Naive thymus-derived CD4-positive, alpha-beta T cell (primary cell): ENCODE measurements around the gene AJM1. TPM values are rescaled to one million over a fixed set of nuclear protein-coding genes. Genes with fewer than 3 reads are reported as not detected.

Source experiments
- ATAC-seq: fragments of 150-1000 bp; cut with Tn5 transposase; 2 replicates; pipeline ENCODE4 v1.10.0; 2021; ENCODE audit warnings: mild to moderate bottlenecking, moderate library complexity
- CTCF ChIA-PET: fragments of 350-600 bp; sonication (Branson Sonifier 250); formaldehyde crosslinking; loops from one replicate; lab custom pipeline; 2021; ENCODE audit warnings: antibody characterized with exemption; lab: Charles Lee
- POLR2A ChIA-PET: fragments of 350-600 bp; sonication (Branson Sonifier 250); formaldehyde crosslinking; loops from one replicate; lab custom pipeline; 2021; ENCODE audit warnings: antibody characterized with exemption, inconsistent platforms; lab: Charles Lee
- DNase-seq, 9 donors: peaks; one replicate each; pipeline versions ENCODE4 v3.0.0 to v3.0.0-alpha.2; 2020 to 2022; ENCODE audit warnings: mixed read lengths in 1 of 9
- H3K27ac ChIP-seq: one replicate; pipeline ENCODE4 v1.7.0; 2013; ENCODE audit warnings: mild to moderate bottlenecking, low read depth, low read length, moderate library complexity
- H3K27me3 ChIP-seq, 2 donors: one replicate each; pipeline ENCODE4 v1.7.0; 2013; ENCODE audit warnings: low read length in 2 of 2, mild to moderate bottlenecking in 2 of 2, moderate library complexity in 2 of 2; ENCODE audit not compliant: control insufficient read depth in 2 of 2, insufficient read depth in 2 of 2
- H3K36me3 ChIP-seq, 3 experiments: 1 replicate in 2 of 3; 2 replicates in 1 of 3; pipeline ENCODE4 v1.7.0; 2013; ENCODE audit warnings: low read length in 3 of 3, mild to moderate bottlenecking in 3 of 3, moderate library complexity in 1 of 3; ENCODE audit not compliant: insufficient read depth in 3 of 3, control insufficient read depth in 2 of 3
- H3K4me1 ChIP-seq, 2 donors: one replicate each; pipeline ENCODE4 v1.7.0; 2013; ENCODE audit warnings: low read length in 2 of 2, mild to moderate bottlenecking in 2 of 2, moderate library complexity in 1 of 2; ENCODE audit not compliant: control insufficient read depth in 2 of 2, insufficient read depth in 2 of 2
- H3K4me3 ChIP-seq: 2 replicates; pipeline ENCODE4 v1.7.0; 2013; ENCODE audit warnings: mild to moderate bottlenecking, low read length
- H3K9me3 ChIP-seq, 3 experiments: 1 replicate in 2 of 3; 2 replicates in 1 of 3; pipeline ENCODE4 v1.7.0; 2013; ENCODE audit warnings: low read length in 3 of 3; ENCODE audit not compliant: control insufficient read depth in 2 of 3
- H3K27ac Mint-ChIP-seq, 9 donors: one replicate each; pipeline ENCODE4 v1.8.0; 2020 to 2022; ENCODE audit warnings: mixed read lengths in 9 of 9, mild to moderate bottlenecking in 8 of 9, moderate library complexity in 5 of 9, inconsistent platforms in 2 of 9
- H3K27me3 Mint-ChIP-seq, 5 donors: one replicate each; pipeline ENCODE4 v1.8.0; 2021 to 2022; ENCODE audit warnings: mixed read lengths in 5 of 5, mild to moderate bottlenecking in 1 of 5
- H3K36me3 Mint-ChIP-seq, 5 donors: one replicate each; pipeline ENCODE4 v1.8.0; 2020 to 2022; ENCODE audit warnings: mixed read lengths in 5 of 5, mild to moderate bottlenecking in 3 of 5, inconsistent platforms in 1 of 5
- H3K4me1 Mint-ChIP-seq, 7 donors: one replicate each; pipeline ENCODE4 v1.8.0; 2020 to 2022; ENCODE audit warnings: mixed read lengths in 7 of 7, mild to moderate bottlenecking in 3 of 7, inconsistent platforms in 1 of 7
- H3K4me3 Mint-ChIP-seq, 10 donors: one replicate each; pipeline ENCODE4 v1.8.0; 2020 to 2022; ENCODE audit warnings: mild to moderate bottlenecking in 10 of 10, mixed read lengths in 10 of 10, moderate library complexity in 6 of 10, inconsistent platforms in 2 of 10
- H3K9me3 Mint-ChIP-seq, 11 donors: one replicate each; pipeline ENCODE4 v1.8.0; 2020 to 2022; ENCODE audit warnings: mixed read lengths in 11 of 11, mild to moderate bottlenecking in 4 of 11, inconsistent platforms in 1 of 11, moderate library complexity in 1 of 11
- intact Hi-C, 2 donors: fragments of 100-400 bp; cut with micrococcal nuclease; formaldehyde crosslinking; loops; one replicate each; pipeline ENCODE4 v1.15.1; 2023
- polyA plus RNA-seq, 2 donors: library from polyadenylated mRNA; unstranded; fragments of 300-500 nt; fragmentation: Illumina TruSeq; gene quantifications; one replicate each; pipeline ENCODE4 v1.2.3, GENCODE V29; 2021
- total RNA-seq, 6 experiments: library from RNA in 5 of 6; stranded (reverse) in 5 of 6; gene quantifications; 1 replicate in 5 of 6; 2 replicates in 1 of 6; pipeline ENCODE4 v1.2.3 and lab custom pipeline; 2021 to 2026

AJM1 gene
- total and polyA plus RNA-seq, 7 experiments from 2014 or later = 0.04 to 7.5 (median 1.3) TPM; not detected in 1

DNA sequence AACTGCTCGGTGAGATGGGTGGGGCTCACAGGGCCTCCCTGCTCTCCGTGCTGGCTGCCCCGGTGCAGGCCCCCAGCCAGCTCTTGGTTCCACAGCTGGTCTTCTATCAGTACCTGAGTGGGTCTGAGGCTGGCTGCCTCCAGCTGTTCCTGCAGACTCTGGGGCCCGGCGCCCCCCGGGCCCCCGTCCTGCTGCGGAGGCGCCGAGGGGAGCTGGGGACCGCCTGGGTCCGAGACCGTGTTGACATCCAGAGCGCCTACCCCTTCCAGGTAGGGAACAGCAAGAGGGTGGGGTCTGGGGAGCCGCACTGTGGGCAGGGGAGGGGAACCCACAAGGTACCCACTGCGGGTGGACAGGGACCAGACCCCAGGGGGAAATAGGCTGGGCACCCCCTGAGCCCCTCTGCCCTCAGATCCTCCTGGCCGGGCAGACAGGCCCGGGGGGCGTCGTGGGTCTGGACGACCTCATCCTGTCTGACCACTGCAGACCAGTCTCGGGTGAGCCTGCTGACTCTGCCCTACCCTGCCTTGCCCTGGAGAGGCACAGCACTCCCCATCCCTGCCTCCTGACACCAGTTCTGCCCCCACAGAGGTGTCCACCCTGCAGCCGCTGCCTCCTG, 12.7 kb downstream of the AJM1 start:
- Mint-ChIP-seq H3K4me1 (peaks cover 0 to 2% (median 0%) of the 10 kb centered on the region in 7 donors), H3K4me3 (no peak overlapping the region), H3K27me3 (no peaks in the 10 kb centered on the region), H3K36me3 (no peaks in the 10 kb centered on the region), H3K9me3 (no peaks in the 10 kb centered on the region), H3K27ac (peak overlapping the region in 1 of 9 donors; percentile 33)
- Histone ChIP-seq H3K9me3 (no peaks in the 10 kb centered on the region), H3K36me3 (peaks cover 0 to 7% (median 0%) of the 10 kb centered on the region in 3 experiments), H3K4me1 (peaks cover 3 to 4% of the 10 kb centered on the region in 2 donors), H3K27me3 (no peaks in the 10 kb centered on the region), H3K4me3 (no peak overlapping the region), H3K27ac (no peak overlapping the region)
- CTCF ChIA-PET = no interaction called here
- POLR2A ChIA-PET = no interaction called here
- no peak for DNase-seq
- intact Hi-C loops = no loop called here
- ATAC-seq = no peak

DNA sequence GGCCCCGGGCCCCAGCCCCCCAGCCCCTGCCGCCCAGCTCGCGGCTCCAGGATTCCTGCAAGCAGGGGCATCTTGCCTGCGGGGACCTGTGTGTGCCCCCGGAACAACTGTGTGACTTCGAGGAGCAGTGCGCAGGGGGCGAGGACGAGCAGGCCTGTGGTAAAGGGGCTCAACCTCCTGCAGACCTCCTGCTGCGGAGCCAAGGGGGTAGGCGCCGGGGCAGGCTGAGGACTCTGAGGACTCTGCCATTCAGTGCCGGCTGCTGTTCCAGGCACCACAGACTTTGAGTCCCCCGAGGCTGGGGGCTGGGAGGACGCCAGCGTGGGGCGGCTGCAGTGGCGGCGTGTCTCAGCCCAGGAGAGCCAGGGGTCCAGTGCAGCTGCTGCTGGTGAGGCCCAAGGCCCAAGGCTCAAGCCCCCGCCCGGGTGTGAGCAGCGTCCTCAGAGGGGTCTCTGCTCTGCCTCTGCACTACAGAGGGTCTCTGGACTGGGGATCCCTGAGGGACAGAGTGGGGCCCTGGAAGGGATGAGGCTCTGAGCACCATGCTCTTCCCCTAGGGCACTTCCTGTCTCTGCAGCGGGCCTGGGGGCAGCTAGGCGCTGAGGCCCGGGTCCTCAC, 13.3 kb downstream of the AJM1 start:
- H3K36me3 Mint-ChIP-seq = no peaks in the 10 kb centered on the region
- CTCF ChIA-PET = no interaction called here

DNA sequence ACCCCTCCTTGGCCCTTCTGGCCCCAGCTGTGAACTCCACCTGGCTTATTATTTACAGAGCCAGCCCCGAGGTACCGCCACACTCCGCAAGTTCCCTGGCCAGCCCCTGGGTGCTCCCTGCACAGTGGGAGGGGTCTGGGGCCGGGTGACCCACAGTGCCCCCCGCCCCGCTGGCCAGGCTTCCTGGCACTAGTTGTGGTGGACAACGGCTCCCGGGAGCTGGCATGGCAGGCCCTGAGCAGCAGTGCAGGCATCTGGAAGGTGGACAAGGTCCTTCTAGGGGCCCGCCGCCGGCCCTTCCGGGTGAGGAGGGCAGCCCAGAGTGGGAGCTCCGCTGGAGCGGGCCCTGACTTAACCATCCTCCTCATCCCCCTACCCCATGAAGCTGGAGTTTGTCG, 13.8 kb downstream of the AJM1 start:
- POLR2A ChIA-PET = no interaction called here
- no peaks in the 10 kb centered on the region for H3K9me3 ChIP-seq
- no peaks in the 10 kb centered on the region for H3K4me1 ChIP-seq
- Mint-ChIP-seq H3K36me3 (no peaks in the 10 kb centered on the region), H3K27me3 (no peaks in the 10 kb centered on the region), H3K4me3 (no peak overlapping the region), H3K4me1 (no peaks in the 10 kb centered on the region), H3K9me3 (no peaks in the 10 kb centered on the region), H3K27ac (no peak overlapping the region)
- intact Hi-C loops = no loop called here
- no peak overlapping the region for H3K4me3 ChIP-seq
- H3K27ac ChIP-seq = no peak overlapping the region
- no peaks in the 10 kb centered on the region for H3K27me3 ChIP-seq
- H3K36me3 ChIP-seq = peaks cover 0 to 9% (median 0%) of the 10 kb centered on the region in 3 experiments
- DNase-seq = no peak
- CTCF ChIA-PET = no interaction called here
- no peak for ATAC-seq

More for the DNA sequence above, 13.3 kb downstream of the AJM1 start:
- no peak overlapping the region for H3K4me3 ChIP-seq
- POLR2A ChIA-PET = no interaction called here
- no peaks in the 10 kb centered on the region for H3K27me3 Mint-ChIP-seq
- H3K4me3 Mint-ChIP-seq = no peak overlapping the region
- H3K27ac Mint-ChIP-seq = no peak overlapping the region
- ATAC-seq (no peak), DNase-seq (peak in 1 of 9 donors; percentile 6)
- H3K36me3 ChIP-seq = peaks cover 0 to 8% (median 0%) of the 10 kb centered on the region in 3 experiments
- no peaks in the 10 kb centered on the region for H3K9me3 ChIP-seq
- H3K27me3 ChIP-seq = no peaks in the 10 kb centered on the region
- H3K4me1 Mint-ChIP-seq = no peaks in the 10 kb centered on the region
- H3K4me1 ChIP-seq = no peaks in the 10 kb centered on the region
- H3K9me3 Mint-ChIP-seq = no peaks in the 10 kb centered on the region
- intact Hi-C loops = no loop called here
- H3K27ac ChIP-seq = no peak overlapping the region

DNA sequence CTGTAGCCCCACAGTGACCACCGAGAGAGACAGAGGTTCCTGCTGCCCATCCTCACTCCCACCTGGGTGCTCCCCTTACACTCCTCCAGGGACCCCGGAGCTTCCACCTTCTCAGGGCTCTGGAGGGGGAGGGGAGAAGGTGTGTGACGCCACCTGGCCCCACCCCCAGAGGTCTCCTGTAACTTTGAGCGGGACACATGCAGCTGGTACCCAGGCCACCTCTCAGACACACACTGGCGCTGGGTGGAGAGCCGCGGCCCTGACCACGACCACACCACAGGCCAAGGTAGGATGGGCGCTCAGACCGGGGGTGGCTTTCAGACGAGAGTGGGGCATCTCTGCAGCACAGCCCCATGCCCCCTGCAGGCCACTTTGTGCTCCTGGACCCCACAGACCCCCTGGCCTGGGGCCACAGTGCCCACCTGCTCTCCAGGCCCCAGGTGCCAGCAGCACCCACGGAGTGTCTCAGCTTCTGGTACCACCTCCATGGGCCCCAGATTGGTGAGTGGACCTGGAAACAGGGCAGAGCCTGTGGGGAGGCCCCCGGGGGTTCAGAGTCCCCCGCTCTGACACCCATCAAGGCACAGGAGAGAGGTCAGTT, 14.4 kb downstream of the AJM1 start:
- H3K4me1 ChIP-seq = no peaks in the 10 kb centered on the region
- H3K27me3 ChIP-seq = no peaks in the 10 kb centered on the region
- POLR2A ChIA-PET = no interaction called here
- Mint-ChIP-seq H3K27ac (no peak overlapping the region), H3K27me3 (no peaks in the 10 kb centered on the region), H3K9me3 (no peaks in the 10 kb centered on the region), H3K4me3 (no peak overlapping the region), H3K36me3 (no peaks in the 10 kb centered on the region), H3K4me1 (no peaks in the 10 kb centered on the region)
- CTCF ChIA-PET = no interaction called here
- H3K27ac ChIP-seq = no peak overlapping the region
- intact Hi-C loops = no loop called here
- no peak for DNase-seq
- H3K9me3 ChIP-seq = no peaks in the 10 kb centered on the region
- no peak for ATAC-seq
- H3K4me3 ChIP-seq = no peak overlapping the region
- H3K36me3 ChIP-seq = peaks cover 0 to 12% (median 0%) of the 10 kb centered on the region in 3 experiments

DNA sequence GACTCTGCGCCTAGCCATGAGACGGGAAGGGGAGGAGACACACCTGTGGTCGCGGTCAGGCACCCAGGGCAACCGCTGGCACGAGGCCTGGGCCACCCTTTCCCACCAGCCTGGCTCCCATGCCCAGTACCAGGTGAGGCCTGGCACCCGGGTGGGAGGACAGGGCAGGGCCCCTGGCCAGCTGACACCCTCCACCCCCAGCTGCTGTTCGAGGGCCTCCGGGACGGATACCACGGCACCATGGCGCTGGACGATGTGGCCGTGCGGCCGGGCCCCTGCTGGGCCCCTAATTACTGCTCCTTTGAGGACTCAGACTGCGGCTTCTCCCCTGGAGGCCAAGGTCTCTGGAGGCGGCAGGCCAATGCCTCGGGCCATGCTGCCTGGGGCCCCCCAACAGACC, 14.9 kb downstream of the AJM1 start:
- DNase-seq = no peak
- Mint-ChIP-seq H3K27me3 (no peaks in the 10 kb centered on the region), H3K36me3 (no peaks in the 10 kb centered on the region), H3K9me3 (no peaks in the 10 kb centered on the region), H3K27ac (no peak overlapping the region), H3K4me1 (no peaks in the 10 kb centered on the region), H3K4me3 (no peak overlapping the region)
- ChIA-PET CTCF (no interaction called here), POLR2A (no interaction called here)
- intact Hi-C loops = no loop called here
- no peak for ATAC-seq
- Histone ChIP-seq H3K4me1 (no peaks in the 10 kb centered on the region), H3K27me3 (no peaks in the 10 kb centered on the region), H3K27ac (no peak overlapping the region), H3K36me3 (peaks cover 0 to 17% (median 0%) of the 10 kb centered on the region in 3 experiments), H3K9me3 (no peaks in the 10 kb centered on the region), H3K4me3 (no peak overlapping the region)

DNA sequence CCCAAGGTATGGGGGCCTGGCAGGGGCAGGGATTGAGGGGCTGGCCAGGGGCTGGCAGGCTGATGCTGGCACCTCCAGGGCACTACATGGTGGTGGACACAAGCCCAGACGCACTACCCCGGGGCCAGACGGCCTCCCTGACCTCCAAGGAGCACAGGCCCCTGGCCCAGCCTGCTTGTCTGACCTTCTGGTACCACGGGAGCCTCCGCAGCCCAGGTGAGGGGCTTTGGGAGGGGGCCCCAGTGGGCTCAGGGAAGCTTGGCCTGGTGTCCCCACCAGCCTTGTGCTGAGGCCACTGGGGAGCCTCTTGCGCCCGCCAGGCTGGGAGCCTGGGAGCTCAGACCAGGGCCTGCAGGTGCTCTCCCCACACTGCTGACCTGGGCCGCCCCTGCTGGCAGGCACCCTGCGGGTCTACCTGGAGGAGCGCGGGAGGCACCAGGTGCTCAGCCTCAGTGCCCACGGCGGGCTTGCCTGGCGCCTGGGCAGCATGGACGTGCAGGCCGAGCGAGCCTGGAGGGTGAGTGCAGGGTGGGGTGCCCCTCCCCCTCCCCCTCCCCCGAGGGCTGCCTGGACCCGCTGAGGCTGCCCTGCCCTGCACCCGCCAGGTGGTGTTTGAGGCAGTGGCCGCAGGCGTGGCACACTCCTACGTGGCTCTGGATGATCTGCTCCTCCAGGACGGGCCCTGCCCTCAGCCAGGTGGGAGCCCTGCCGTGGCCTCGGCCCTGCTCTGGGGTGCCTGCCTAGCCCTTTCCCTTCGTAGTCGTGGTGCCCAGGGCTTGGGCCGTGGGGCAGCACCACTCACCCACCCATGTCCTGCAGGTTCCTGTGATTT, 15.5 kb downstream of the AJM1 start:
- Mint-ChIP-seq H3K4me3 (no peak overlapping the region), H3K4me1 (peaks cover 0 to 2% (median 0%) of the 10 kb centered on the region in 7 donors), H3K27ac (no peak overlapping the region), H3K27me3 (no peaks in the 10 kb centered on the region), H3K9me3 (no peaks in the 10 kb centered on the region), H3K36me3 (no peaks in the 10 kb centered on the region)
- no peak overlapping the region for H3K27ac ChIP-seq
- CTCF ChIA-PET = no interaction called here
- H3K9me3 ChIP-seq = no peaks in the 10 kb centered on the region
- H3K36me3 ChIP-seq = peaks cover 4 to 23% (median 5%) of the 10 kb centered on the region in 3 experiments
- intact Hi-C loops = no loop called here
- no peak overlapping the region for H3K4me3 ChIP-seq
- H3K4me1 ChIP-seq = no peaks in the 10 kb centered on the region
- DNase-seq (no peak), ATAC-seq (no peak)
- no peaks in the 10 kb centered on the region for H3K27me3 ChIP-seq
- POLR2A ChIA-PET = interaction anchor here (1.3 kb wide), 1 partner anchor 8 kb away, joined by 3 read pairs; no protein-coding TSS in a partner anchor
